ENCODE results near the gene TEAD2.

GRCh38 chr19:49295208-49295880, 66.9 kb downstream of the TEAD2 start:
- TF ChIP-seq CTCF (IDR thresholded peaks at IDR 0.05) (no peak), POLR2A (IDR thresholded peaks at IDR 0.05) (no peak), EP300 (IDR thresholded peaks at IDR 0.05) (no peak)

Measured in ovary (tissue), 3 donors.